Rectal smooth muscle tissue (tissue), 1 donor: ENCODE data around the gene SLC5A10.
A peak's percentile ranks its signal among the peaks of the same experiment; 100 is the strongest.

Experiments used
- H3K27ac ChIP-seq: one replicate; pipeline ENCODE4 v1.7.0; 2013; ENCODE audit warnings: low read depth, low read length, inconsistent platforms
- H3K27me3 ChIP-seq: one replicate; pipeline ENCODE4 v1.7.0; 2013; ENCODE audit warnings: low read length; ENCODE audit not compliant: control insufficient read depth, insufficient read depth
- H3K36me3 ChIP-seq: one replicate; pipeline ENCODE4 v1.7.0; 2013; ENCODE audit warnings: low read length; ENCODE audit not compliant: control insufficient read depth, insufficient read depth
- H3K4me1 ChIP-seq: one replicate; pipeline ENCODE4 v1.7.0; 2013; ENCODE audit warnings: low read length; ENCODE audit not compliant: control insufficient read depth, insufficient read depth
- H3K4me3 ChIP-seq: one replicate; pipeline ENCODE4 v1.7.0; 2013; ENCODE audit warnings: low read length
- H3K9ac ChIP-seq: one replicate; pipeline ENCODE4 v1.7.0; 2013; ENCODE audit warnings: low read length

SLC5A10 gene

DNA sequence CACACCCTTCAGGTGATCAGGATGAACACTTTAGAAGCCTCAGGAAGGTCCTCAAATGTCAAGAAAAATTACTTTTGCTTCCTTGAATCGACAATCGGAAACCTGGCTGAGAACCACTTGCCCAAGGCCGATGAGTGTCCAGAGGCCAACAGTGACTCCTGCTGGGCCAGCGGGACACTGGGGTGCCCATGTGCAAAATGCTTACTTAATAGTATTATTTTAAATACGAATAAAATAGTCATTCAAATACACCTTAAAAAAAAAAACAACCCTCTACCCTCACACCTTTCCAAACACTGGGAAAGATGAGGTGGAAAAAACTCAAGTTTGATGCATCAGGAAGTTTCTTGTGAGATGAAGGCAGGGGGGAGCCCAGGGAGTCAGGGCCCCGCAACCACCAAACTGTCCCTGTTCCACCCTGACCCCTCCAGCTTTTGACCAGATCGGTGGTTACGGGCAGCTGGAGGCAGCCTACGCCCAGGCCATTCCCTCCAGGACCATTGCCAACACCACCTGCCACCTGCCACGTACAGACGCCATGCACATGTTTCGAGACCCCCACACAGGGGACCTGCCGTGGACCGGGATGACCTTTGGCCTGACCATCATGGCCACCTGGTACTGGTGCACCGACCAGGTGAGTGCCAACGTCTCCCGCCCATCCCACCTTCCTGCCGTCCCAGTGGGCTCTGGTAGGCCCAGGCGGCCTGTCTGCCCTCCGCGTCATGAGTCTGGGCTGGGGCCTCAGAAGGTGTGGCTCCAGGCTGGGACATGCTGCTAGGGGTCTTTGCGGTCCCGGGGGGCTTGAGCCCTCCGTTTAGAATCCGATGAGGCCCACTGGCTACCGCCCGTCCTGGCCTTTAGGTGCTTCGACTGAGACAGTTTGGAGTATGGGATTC, 18.9 kb downstream of the SLC5A10 start:
- no peaks in the 10 kb centered on the region for H3K36me3 ChIP-seq
- H3K27ac ChIP-seq, result no peak overlapping the region
- no peaks in the 10 kb centered on the region for H3K4me1 ChIP-seq
- H3K4me3 ChIP-seq, result no peak overlapping the region
- H3K9ac ChIP-seq, result no peak overlapping the region
- no peaks in the 10 kb centered on the region for H3K27me3 ChIP-seq

DNA sequence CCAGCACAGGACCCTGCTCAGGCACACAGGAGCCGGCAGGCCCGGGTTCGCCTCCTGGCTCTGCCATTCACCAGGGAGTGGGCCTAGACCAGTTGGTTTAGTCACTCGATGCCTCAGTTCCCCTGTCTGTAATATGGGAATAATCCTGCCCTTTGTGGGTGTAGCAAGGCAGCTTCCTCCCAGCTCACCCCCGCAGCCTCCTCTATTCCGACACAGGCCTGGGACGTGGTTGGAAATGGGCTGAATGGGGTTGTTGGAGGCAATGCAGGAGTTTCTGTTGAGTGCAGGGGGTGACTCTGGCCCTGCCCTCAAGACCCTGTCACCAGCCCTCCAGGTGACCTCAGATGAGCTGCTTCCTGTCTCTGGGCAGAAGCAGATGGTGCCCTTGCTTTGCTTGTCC, 19.8 kb downstream of the SLC5A10 start:
- no peak overlapping the region for H3K4me3 ChIP-seq
- no peaks in the 10 kb centered on the region for H3K27me3 ChIP-seq
- H3K9ac ChIP-seq, result no peak overlapping the region
- H3K4me1 ChIP-seq, result no peaks in the 10 kb centered on the region
- peaks cover under 1% of the 10 kb centered on the region for H3K36me3 ChIP-seq
- H3K27ac ChIP-seq, result no peak overlapping the region

GRCh38 chr17:18974407-18975149, 22.6 kb downstream of the SLC5A10 start:
- Histone ChIP-seq H3K4me1 (no peaks in the 10 kb centered on the region), H3K27ac (no peak overlapping the region), H3K9ac (no peak overlapping the region), H3K36me3 (peaks cover 12% of the 10 kb centered on the region), H3K27me3 (no peaks in the 10 kb centered on the region), H3K4me3 (no peak overlapping the region)

GRCh38 chr17:18975597-18975996, 23.6 kb downstream of the SLC5A10 start:
- Histone ChIP-seq H3K4me3 (no peak overlapping the region), H3K27me3 (no peaks in the 10 kb centered on the region), H3K9ac (no peak overlapping the region), H3K27ac (no peak overlapping the region), H3K36me3 (peaks cover 12% of the 10 kb centered on the region), H3K4me1 (no peaks in the 10 kb centered on the region)

DNA sequence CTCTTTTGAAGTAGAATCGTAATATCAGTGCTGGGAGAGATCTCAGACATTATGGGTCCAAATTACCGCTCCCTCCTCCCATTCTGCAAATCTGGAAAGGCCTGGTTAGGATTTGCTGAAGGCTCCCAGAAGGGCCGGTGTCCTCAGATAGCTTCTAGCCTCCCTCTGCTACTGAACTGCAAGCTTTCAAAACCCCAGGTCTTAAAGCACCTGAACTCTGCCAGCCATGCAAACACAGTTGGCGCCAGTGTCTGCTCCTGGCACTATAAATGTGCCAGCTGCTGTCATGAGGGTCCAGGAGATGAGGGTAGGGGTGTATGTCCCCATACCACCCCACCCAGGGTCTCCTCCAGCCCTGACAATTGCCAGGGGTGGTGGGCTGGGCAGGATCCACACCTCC, 24.2 kb downstream of the SLC5A10 start:
- Histone ChIP-seq H3K27ac (no peak overlapping the region), H3K36me3 (peaks cover 12% of the 10 kb centered on the region), H3K4me1 (no peaks in the 10 kb centered on the region), H3K9ac (no peak overlapping the region), H3K4me3 (no peak overlapping the region), H3K27me3 (no peaks in the 10 kb centered on the region)

DNA sequence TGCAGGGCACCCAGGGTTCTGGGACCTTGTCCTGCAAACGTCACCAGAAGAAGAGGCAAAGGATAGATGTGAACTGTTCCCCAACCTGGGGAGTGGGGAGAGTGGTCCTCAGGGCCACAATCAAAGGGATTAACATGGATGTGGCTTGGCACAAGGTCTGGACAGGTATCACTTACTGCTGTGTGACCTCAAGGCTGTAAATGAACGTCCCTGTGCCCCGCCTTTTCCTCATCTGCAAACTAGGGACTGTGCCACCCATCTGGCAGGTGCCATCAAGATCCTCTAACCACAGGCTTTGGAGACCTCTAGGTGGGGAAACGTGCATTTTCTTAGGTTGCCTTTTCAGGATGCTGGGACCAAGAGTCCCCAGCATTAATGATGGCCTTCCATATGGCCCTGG, 25.1 kb downstream of the SLC5A10 start:
- Histone ChIP-seq H3K27ac (no peak overlapping the region), H3K36me3 (peaks cover 12% of the 10 kb centered on the region), H3K4me3 (no peak overlapping the region)

DNA sequence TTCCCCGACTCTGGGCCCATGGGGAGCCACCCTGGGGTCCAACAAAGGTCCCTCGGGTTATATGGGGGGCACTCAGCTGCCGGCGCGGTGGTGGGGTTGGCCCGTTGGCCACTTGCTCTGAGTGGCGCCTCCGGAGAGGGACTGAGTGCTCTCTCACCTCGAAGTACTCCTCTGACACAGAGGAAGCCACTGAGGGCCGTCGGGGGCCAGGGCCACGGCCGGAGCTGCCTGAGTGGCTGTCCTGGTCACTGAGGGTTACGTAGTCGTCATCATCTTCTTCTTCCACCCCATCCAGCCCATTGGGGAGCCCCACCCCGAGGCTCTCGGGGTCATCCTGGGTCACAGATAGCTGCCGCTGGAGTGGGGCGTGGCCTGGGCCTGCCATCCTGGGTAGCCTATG, 25.7 kb downstream of the SLC5A10 start:
- Histone ChIP-seq H3K4me3 (no peak overlapping the region), H3K27me3 (no peaks in the 10 kb centered on the region), H3K27ac (no peak overlapping the region), H3K9ac (no peak overlapping the region), H3K4me1 (no peaks in the 10 kb centered on the region), H3K36me3 (peaks cover 12% of the 10 kb centered on the region)

More for the DNA sequence above, 25.1 kb downstream of the SLC5A10 start:
- no peaks in the 10 kb centered on the region for H3K27me3 ChIP-seq
- H3K4me1 ChIP-seq, result no peaks in the 10 kb centered on the region
- H3K9ac ChIP-seq, result peak overlapping the region; percentile 27

GRCh38 chr17:18978050-18978449, 26.1 kb downstream of the SLC5A10 start:
- Histone ChIP-seq H3K9ac (no peak overlapping the region), H3K27me3 (no peaks in the 10 kb centered on the region), H3K36me3 (peaks cover 12% of the 10 kb centered on the region), H3K4me1 (no peaks in the 10 kb centered on the region), H3K4me3 (no peak overlapping the region), H3K27ac (no peak overlapping the region)

GRCh38 chr17:18978655-18979054, 26.7 kb downstream of the SLC5A10 start:
- Histone ChIP-seq H3K9ac (no peak overlapping the region), H3K4me1 (no peaks in the 10 kb centered on the region), H3K27me3 (no peaks in the 10 kb centered on the region), H3K27ac (no peak overlapping the region), H3K36me3 (peaks cover 12% of the 10 kb centered on the region), H3K4me3 (no peak overlapping the region)

- no peak overlapping the region for H3K4me3 ChIP-seq
- H3K36me3 ChIP-seq, result peaks cover 12% of the 10 kb centered on the region
- H3K9ac ChIP-seq, result no peak overlapping the region
- no peak overlapping the region for H3K27ac ChIP-seq
- H3K4me1 ChIP-seq, result no peaks in the 10 kb centered on the region
- no peaks in the 10 kb centered on the region for H3K27me3 ChIP-seq
These were observed 28.8 kb downstream of the SLC5A10 start for GRCh38 chr17:18980682-18981334.

- H3K27ac ChIP-seq, result no peak overlapping the region
- H3K9ac ChIP-seq, result peak overlapping the region; percentile 21
These were observed 29.3 kb downstream of the SLC5A10 start for GRCh38 chr17:18981335-18981641.

DNA sequence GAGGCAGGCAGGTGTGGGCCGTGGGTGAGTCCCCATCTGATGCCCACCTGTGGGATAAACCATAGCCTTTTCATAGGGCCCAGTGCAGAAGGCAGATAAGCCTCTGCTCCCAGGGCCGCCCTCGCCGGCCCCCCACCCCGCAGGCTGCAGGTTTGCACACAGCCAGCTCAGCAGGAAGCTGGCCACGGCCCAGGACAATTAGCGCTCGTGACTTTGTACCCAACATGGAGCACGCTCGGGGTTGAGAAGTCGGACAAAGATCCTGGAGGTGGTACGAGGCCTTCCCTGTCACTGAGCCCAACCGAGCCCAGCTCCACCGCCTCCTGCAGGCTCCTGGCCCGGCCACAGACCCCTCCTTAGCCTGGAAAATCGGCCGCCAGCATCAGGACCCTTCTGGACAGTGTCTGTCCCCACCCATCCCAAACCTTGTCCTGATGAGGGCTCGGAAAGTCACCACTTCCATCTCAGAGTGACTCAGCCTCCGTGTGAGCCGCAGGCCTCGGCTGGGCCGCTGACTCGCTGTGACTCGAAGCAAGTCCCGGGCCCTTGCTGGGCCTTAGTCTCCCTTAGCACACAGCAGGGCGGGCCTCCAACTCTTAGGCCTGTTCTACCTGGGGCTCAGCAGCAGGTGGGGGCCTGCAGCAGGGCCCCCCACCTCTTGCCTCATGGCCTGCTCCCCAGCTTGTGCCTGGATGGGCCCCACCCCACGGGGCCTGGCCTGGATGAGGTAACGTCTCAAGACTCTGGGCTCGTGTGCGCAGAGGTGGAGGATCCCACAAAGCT, 29.9 kb downstream of the SLC5A10 start:
- no peak overlapping the region for H3K27ac ChIP-seq
- no peaks in the 10 kb centered on the region for H3K27me3 ChIP-seq
- peak overlapping the region; percentile 21 for H3K9ac ChIP-seq
- H3K4me3 ChIP-seq, result no peak overlapping the region
- no peaks in the 10 kb centered on the region for H3K4me1 ChIP-seq
- peaks cover 11% of the 10 kb centered on the region for H3K36me3 ChIP-seq

More at GRCh38 chr17:18981335-18981641, 29.3 kb downstream of the SLC5A10 start:
- no peak overlapping the region for H3K4me3 ChIP-seq
- no peaks in the 10 kb centered on the region for H3K4me1 ChIP-seq
- H3K36me3 ChIP-seq, result peaks cover 12% of the 10 kb centered on the region
- no peaks in the 10 kb centered on the region for H3K27me3 ChIP-seq
